Measurements from ENCODE around the gene TTC8.

DNA sequence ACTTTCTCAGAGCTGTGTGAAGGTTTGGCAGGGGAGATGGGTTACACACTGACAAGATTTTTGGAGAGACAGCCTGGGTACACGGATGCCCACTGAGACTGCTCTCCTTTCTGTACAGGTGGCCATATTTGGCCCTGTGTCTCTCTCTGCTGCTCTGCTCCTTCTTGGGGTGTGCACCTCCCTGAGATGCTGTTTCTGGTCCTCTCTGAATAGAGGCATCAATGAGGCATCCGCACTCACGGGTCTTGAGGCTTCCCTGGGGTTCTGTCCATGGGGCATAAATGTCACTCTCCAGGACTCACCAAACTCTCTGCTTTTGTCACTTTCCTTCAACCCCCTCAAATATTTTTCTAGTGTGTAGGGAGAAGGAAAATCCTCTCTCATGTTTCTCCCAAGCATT is 77.5 kb downstream of the TTC8 start:
- TF ChIP-seq FOS (IDR thresholded peaks at IDR 0.05; ENCODE audit: borderline replicate concordance, insufficient read depth, low read length) = no peak
- no peak for TF ChIP-seq POLR2A (IDR thresholded peaks at IDR 0.05; ENCODE audit: low read depth, low read length)
